GM12864 (cell line): ENCODE results near the gene CDT1.
A peak's percentile ranks its signal among the peaks of the same experiment; 100 is the strongest.

ENCODE experiments used
- DNase-seq: peaks from one replicate; pipeline ENCODE4 v3.0.0-alpha.2; 2011; ENCODE audit warnings: low read depth
- H3K4me3 ChIP-seq: 2 replicates; pipeline ENCODE4 v1.5.1; 2011; ENCODE audit warnings: mild to moderate bottlenecking, low read depth, low read length, control low read depth
- TF ChIP-seq, protein P1 (sequence below): IDR thresholded peaks from 2 replicates; pipeline ENCODE4 v1.5.1; 2011; ENCODE audit warnings: low read depth, mild to moderate bottlenecking, moderate library complexity, low read length, control low read depth, inconsistent platforms; ENCODE audit errors: missing control alignments

Gene CDT1

DNA sequence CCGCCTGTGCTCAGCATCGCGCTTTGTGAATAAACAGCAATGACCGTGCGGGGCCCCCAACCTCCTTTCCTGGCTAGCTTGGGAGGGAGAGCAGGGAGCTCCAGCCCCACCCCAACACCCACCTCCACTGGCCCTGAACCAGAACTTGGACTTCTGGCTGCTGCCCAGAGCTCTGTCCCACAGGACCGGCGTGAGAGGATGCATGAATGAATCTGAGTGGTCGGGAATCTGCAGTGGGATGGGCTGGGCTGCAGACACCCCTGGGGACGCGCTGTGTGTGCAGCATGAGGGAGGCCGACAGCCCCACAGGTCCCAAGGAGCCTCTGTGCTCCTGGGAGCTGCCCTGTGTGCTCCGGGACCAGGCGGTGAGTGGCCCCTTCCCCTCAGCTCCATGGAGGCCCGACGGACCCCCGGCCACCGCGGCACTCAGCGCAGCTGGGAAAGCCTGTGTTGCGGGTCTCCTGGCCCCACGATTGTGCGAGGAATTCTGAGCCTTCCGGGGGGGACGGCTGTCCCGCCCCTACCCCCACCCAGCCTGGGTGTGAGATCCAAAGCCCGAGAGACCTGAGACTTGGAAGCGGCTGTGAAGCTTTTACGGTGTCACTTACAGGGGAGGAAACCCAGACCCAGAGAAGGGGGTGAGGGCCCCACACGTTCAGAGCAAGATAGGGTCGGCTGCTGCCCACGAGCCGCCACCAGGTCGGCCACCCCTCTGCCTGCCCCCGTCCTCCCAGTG lies 24.0 kb upstream of the CDT1 start:
- TF ChIP-seq, protein P1, sequence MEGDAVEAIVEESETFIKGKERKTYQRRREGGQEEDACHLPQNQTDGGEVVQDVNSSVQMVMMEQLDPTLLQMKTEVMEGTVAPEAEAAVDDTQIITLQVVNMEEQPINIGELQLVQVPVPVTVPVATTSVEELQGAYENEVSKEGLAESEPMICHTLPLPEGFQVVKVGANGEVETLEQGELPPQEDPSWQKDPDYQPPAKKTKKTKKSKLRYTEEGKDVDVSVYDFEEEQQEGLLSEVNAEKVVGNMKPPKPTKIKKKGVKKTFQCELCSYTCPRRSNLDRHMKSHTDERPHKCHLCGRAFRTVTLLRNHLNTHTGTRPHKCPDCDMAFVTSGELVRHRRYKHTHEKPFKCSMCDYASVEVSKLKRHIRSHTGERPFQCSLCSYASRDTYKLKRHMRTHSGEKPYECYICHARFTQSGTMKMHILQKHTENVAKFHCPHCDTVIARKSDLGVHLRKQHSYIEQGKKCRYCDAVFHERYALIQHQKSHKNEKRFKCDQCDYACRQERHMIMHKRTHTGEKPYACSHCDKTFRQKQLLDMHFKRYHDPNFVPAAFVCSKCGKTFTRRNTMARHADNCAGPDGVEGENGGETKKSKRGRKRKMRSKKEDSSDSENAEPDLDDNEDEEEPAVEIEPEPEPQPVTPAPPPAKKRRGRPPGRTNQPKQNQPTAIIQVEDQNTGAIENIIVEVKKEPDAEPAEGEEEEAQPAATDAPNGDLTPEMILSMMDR = no peak
- DNase-seq = no peak
- H3K4me3 ChIP-seq = no peak overlapping the region

DNA sequence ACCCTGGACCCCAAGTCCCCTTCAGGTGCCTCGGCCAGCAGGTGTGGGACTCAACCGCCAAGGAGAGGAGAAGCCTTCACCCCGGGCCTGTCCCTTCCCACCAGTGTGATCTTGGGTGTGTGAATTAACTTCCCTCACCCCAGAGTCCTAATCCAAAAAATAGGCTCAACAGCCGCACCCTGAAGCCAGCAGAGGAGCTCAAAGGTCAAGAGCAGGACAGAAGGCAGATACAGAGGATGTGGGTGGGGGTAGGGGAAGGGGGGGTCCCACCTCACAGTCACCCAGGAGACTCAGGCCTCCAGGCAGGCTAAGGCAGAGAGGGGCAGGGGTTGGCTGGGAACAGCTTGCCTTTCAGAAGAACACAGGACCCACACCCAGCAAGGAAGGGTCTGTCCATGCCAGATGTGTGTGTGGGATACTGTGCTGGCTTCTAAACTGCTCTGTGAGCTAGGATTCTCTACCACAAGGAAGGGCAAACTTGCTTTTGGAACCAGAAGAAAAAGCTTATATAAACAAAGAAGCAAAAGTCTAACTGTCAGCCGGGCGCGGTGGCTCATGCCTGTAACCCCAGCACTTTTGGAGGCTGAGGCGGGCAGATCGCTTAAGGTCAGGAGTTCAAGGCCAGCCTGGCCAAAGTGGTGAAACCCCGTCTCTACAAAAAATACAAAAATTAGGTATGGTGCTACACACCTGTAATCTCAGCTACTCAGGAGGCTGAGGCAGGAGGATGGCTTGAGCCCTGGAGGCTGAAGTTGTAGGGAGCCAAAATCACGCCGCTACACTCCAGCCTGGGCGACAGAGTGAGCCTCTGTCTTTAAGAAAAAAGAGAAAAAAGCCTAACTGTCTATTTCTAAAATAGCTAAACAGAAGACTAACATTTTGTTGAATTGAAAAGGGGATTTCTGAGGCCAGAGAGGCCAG lies 23.2 kb upstream of the CDT1 start:
- TF ChIP-seq, protein P1 = no peak
- DNase-seq = no peak
- H3K4me3 ChIP-seq = peak overlapping the region; percentile 61

DNA sequence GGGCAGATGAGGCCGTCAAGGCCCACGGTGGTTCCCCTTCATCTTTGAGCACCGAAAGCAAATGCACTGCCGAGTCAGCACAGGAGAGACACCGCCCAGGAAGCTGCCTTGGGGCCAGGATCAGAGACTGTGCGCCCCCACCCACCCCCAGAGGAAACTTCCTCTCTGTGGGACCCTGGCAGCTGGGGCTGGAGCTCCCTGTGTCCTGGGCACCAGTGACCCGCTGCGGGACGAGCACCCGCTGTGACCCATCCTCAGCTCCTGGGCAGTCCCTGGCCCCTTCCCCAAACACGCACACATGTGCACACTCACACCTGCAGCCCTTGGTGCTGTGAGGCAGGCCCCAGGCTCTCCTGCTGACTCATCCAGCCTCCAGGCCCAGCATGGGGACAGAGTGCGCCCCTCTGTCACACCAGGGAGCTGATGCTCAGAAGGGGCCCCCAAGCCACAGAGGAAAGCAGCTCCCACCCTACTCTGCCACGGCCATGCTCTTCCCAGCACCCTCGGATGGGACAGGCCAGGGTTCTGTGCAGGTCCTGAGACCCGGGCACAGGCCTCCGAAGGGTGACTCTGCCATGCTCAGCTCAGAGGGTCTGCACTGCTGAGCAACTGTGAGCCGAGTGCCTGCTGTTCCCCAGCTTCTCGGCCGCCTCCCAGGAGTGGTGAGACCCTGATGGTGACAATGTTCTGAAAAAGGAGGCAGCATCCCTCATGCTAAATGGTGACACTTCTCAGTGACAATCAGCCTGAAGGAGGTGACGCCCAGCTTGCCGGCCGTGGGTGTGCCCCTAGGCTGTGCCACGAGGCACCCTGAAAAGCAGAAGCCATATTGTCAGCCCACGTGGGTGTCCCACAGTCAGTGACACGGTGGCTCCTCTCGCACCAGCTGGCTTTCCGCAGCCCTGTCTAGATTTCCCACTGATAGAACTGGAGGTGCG lies 22.2 kb upstream of the CDT1 start:
- TF ChIP-seq, protein P1 = peak; percentile 1
- peak overlapping the region; percentile 61 for H3K4me3 ChIP-seq
- DNase-seq = peak; percentile 69

DNA sequence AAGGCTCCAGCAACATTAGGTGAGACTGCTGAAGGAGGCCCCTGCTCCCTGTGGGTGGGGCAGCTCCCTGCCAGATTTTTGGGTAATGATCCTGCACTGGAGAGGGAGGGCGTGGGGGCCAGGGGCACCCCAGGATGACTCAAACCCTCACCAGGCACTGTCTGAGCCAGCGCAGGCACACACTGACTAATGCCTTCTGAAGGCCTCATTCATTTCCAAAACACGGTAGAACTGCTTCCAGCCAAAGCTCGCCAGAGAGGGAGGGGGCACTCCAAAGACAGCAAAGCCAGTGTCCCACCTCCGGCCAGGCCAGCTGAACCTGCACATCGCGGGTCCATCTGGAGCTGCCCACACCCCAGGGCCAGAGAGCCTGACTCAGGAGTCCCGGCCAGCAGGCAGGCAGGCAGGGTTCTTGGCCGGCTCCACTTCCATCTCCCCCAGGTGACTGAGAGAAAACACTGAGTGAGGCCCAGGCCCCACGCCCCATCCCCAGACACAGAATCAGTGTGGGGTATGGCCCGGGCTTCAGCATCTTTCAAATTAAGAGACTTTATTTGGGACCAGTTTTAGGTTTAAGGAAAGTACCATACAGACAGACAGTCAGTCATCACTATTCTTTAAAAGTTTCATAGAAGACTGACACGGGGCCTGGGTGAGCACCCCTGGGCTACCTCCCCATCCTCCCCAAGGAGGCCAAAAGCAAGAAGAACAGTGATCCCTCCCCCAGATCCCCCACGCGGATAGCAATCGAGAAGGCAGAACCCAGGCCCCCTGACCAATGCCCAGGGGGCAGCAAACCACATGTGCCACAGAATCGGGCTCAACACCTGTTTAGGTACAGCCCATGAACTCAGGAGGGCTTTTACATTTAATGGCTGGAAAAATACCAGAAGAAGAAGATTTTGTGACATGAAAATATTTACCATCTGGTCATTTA lies 20.9 kb upstream of the CDT1 start:
- TF ChIP-seq, protein P1 = no peak
- DNase-seq = no peak
- H3K4me3 ChIP-seq = peak overlapping the region; percentile 61

DNA sequence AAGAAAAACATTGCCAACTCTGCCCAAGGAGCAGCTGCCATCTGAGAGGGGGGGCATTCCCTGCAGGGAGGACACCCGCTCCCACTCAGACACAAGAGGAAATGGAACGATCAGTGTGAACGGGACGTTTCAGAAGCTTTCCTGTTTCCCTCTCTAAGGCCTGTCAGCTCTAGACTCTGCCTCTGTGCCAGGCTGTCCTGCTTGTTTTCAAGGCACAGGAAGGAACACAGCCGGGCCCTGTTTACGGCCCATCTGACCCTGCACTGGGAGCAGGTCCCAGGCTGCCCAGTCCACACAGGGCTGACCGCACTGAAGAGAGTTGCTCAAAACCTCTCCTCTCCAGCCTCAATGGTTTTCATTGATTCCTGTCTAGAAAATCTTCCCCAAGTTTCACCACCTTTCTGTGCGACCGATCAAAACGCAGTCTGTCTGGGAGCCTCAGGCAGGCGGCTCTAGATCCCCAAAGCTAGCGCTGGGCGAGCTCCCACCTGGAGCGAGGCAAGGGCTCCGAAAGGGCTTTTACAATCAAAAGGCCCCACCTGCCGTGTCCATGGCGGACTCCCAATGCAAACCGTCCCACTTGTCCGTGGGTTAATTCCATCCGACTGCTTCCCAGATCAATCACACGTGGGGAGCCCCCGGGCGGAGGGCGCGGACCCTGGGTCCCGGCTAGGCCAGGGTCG lies 20.1 kb upstream of the CDT1 start:
- peak overlapping the region; percentile 61 for H3K4me3 ChIP-seq
- TF ChIP-seq, protein P1 = no peak
- DNase-seq = no peak
